ENCODE measurements around the gene TP53I11.

Gene TP53I11

DNA sequence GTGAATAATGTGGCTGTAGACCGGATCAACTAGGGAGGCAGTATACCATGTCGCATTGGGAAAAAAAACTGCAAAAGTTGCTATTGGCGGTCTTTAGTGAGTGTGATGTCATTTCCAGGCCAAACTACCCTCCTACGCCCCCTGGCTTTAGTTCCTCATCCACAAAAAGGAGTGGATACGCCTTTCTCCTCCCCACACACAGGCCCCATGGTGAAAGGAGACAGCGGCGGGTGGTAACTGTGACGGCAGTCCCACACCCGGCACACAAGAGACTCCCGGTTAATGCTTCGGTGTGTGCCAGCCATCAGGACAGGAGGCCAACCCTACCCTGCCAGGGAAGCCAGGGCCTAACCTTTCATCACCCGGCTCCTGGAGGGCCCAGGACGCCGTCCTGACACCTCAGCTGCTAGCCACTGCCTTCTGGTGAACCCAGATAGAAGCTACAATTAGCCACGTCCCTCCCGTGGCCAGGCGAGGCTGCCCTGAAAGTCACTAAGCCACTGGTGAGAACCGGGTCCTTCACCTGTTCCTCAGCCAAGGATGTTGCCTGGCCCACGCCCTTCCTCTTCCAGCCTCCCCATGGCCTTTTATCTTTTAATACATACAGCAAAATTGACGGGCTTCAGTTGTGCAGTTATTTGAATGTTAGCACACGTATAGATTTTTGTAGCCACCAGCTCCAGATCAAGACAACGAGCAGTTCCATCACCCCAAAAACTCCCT, 10.8 kb downstream of the TP53I11 start:
- no peak for DNase-seq (ENCODE audit: low read depth)

DNA sequence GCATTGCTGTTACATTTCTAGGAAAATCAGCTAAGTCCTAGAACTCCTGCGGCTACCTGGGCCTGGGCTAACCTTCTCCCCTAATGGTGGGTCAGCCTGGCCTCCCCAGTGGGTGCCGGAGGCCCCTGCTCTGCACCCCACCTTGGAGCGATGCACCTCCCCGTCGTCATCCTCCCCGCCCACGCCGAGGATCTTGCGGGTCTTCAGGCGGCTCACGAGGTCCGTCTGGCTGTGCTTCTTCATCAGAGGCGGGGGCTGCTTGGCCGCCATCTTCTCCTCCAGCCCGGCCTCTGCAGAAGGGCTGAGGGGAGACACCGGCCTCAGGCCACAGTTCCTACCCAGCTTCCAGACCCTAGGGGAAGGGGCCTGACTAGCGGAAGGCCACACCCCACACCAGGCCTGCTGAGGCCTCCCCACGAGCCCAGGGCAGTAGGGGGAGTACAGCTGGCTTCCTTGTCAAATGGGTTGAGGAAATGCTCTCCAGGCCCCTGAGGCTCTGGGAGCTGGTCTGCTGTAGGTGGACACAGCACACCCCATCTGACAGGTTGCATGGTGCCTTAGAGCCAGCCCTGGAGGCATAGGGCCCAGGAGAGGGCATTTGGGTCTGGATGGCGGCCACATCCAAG, 12.5 kb downstream of the TP53I11 start:
- DNase-seq (ENCODE audit: low read depth): no peak

DNA sequence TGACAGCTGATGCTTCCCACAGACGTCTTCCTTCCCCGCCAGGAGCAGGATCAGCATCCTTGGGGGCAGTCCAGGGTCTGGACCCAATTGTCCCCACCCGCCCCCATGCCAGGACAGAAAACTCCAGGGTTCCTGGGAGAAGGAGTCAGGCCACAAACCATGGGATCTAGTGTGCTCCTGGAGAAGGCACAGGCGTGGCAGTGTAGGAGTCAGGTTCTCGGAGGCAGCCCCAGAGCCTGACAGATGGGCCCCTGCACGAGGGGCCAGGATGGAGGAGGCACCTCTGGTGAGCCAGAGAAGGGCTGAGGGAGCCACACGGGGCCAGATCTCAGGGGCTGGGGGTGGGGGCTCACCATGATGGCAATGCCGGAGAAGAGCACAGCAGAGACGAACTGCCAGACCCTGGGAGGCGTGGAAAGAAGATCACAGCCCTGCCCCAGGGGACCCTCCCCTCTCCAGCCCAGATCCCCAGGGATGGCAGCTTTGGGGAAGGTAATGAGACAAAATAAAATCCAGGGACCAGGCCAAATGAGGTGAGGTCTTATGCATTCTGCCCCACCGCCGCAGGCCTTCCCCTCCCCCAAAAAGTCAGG, 13.6 kb downstream of the TP53I11 start:
- no peak for DNase-seq (ENCODE audit: low read depth)

DNA sequence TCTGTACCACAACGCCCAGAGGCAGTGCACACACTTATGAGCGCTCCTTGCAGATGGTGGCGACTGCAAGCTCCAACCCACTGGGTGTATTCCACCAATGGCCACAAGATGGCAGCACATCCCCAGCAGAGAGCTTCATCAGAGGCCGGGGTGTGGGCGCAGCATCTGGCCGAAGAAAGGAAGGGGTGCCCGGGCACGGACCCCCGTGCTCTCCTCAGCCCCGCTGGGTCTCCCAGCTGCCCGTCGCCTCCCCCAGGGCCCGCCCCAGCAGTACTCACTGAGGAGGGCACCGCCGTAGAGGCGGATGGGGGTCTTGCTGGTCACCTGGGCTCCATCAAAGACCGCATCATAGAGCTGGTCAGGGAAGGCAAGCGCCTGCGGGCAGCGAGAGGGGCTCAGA, 14.2 kb downstream of the TP53I11 start:
- DNase-seq (ENCODE audit: low read depth): peak; percentile 58

DNA sequence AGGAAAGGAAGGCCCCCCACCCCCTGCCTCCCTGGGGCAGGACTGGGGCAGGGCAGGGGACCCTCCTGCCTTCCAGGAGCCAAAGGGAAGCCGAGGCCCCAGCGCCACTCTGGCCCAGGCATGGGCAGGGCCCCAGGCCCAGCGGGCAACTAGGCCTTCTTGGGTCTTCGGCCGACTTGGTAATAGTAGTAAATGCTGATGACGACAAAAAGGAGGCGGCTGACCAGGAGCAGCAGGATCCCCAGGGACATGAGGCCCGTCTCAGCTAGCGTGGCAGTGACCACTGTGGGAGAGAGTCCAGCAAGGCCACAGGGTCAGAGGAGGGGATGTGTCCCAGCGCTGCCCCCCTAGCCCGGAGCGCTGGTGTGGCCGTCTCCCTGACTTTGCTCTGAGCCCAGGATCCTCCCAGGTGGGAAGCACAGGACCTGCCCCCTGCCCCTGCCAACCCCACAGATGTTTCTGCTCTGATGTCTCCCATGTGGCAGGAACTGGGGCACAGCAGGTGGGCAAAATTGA, 15.9 kb downstream of the TP53I11 start:
- DNase-seq (ENCODE audit: low read depth): no peak

DNA sequence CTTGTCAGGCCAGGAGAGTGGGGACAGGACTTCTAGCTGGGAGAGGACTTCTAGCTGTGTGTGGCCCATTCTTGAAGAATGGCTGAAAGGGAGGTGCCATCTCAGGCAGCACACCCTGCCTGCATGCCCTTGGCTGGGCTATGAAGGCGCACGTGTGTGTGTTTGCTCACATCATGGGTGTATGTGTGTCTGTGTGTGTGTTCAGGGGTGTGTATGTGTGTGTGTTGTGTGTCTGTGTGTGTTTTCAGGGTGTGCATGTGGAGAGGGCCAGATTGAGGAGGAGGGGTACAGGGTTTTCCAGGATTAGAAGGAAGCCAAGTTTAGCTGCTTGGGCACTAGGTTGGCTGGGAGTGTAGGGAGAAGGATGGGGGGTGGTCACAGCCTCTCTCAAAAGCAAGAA, 16.6 kb downstream of the TP53I11 start:
- DNase-seq (ENCODE audit: low read depth): no peak

DNA sequence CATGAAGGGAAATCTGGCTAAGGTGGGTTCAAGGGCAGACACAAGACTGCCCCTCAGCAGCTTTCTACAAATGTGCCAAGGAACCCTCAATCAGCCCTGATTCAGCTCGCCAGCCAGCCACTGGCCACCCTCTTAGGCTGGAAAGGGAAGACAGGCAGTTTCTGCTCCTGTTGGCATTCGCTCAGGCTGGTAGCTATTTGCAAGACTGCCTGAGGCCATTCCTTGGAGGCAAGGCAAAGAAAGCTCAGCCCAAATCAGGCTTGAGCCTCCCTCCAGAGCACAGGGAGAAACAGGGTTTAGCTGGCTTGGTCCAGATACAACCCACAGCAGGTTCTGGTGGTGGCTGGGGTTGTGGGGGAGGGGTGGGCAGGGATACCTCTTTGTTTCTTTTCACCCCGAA, 19.2 kb downstream of the TP53I11 start:
- DNase-seq (ENCODE audit: low read depth): no peak

DNA sequence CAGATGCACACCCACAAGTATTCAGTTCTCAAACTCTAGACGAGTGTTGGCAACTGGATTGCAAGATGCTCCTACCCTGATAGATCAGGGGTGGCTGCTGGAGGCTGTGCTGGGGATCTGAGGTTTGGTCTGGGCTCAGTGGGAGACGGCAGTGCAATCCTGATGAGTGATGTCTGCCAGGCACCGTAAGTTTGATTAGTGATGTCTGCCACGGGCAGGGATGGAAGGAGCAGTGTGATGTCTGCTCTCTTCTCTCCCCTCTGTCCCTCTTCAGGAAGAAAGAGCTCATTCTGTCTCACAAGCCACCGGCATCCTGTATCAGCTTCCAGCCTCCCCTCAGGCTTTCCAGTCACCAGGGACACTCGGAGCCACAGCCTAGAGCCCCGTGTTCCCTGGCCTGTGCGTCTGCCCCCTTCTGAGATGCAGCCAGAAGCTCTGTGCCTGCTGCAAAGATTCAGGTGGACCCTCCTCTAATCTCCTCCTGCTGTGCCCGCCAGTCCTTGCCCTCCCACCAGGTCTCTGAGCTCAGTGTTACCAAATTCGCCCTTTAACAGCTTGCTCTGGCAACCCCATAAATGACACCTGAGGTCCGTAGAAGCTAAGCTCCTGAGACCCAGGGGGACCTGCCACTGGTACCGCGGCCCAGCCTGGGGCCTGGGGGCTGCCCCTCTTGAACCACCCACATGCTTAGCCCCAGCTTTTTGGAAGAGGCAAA, 19.9 kb downstream of the TP53I11 start:
- DNase-seq (ENCODE audit: low read depth): no peak

DNA sequence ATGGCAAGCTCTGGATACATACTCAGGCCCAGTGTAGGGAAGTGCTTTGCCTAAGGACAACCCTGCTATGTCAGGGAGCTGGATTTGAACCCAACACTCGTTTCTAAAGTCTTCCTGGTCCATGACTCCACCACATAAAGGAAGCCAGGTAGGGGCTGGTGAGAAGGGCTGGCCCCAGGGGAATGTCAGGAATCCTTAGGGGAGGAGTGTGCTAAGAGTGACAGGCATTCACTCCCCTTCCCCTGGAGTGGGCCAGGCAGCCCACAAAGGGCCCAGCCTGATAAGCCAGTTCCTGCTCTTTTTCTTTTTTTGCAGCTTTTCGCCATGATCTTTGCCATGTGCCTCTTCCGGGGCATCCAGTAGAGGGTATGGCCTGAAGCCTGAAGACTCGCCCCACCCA, 21.9 kb downstream of the TP53I11 start:
- no peak for DNase-seq (ENCODE audit: low read depth)

DNA sequence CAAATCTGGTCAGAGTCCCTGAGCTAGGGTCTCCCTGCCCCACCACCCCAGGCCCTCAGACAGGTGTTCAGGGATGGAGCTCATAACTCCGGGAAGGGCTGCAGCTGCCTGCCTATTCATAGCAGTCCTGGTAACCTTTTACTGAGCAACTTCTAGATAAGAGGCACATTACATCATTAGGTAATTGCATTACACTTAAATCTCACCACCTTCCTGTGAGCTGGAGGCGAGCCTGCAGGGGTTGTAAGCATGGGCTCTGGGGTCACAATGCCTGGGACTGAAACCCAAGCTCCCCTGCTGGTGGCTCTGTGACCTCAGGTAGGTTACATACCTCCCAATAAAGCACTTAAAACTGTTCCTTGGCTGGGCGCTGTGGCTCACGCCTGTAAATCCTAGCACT, 22.5 kb downstream of the TP53I11 start:
- no peak for DNase-seq (ENCODE audit: low read depth)

DNA sequence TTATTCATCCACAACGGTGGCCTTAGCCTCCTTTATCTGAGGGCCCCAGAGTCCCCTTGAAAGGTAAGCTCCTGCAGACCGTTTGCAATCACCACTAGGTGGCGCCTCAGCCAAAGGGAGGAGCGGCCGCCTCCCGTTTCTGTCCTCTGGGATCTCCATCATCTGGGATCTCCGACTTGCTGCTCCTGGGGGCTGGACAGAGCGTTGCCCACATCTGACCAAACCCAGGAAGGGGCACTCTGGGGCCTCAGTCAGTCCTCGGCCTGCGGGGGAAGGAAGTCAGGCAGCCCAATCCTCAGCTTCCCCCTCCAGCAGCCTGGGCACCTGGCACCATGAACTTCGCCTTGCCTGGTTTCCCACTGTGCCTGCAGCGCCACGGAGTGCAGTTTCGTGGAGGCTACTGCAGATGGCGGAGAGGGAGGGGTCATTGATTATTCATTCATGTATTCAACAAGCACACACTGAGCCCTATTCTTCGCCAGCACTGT, 23.5 kb downstream of the TP53I11 start:
- peak; percentile 40 for DNase-seq (ENCODE audit: low read depth)

DNA sequence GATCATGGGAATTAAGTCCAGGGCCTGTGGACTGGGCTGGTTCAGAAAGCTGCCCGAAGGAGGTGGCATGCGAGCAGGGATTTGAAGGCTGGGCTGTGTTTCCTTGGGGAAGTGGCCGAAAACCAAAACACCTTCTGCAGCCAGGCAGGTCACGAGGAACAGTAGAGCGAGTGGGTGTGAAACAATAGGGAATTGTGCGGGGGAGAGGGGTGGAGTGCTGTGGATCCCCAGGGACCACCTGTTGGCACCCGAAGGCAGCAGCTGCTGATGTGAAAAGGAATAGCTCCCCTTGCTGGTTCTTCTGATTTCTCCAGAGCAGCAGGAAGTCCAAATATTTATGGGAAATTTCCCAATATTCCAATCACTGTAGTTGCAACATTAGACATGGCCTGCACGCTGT, 24.6 kb downstream of the TP53I11 start:
- no peak for DNase-seq (ENCODE audit: low read depth)

DNA sequence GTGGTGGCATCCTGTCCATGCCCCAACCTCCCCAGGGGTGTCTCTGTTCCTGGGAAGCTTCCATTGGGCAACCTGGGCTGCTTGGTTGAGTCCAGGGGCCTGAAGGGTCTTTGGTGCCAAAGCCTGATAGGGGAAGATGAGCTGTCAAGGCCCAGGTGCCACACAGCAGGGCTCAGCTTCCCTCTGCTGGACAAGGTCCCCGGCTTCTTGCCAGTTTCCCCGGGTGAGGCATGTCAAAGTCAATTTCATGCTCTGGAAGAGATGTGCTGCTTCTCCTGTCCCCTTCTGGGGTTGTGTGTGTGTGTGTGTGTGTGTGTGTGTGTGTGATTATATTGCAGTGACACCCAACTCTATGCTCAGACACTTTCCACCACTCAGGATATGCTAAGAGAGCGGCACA, 26.9 kb downstream of the TP53I11 start:
- DNase-seq (ENCODE audit: low read depth): no peak

DNA sequence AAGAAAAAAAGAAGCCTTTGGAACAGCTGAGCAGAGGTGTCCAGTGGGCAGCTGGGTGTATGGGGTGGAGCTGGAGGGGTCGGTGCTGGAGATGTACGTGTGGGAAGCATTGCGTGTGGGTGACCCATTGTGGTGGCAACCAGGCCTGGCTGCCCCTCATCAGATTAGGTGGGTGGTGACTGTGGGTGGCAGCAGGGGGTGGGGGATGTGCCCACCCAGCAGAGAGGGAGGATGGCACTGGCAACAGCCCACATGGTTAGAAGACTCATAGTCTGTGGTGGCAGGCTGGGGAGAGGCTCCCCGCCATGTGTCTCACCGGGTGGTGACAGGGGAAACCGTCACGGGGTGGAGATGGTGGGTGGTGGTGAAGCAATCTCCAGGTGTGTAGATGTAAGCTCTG, 27.6 kb downstream of the TP53I11 start:
- no peak for DNase-seq (ENCODE audit: low read depth)

DNA sequence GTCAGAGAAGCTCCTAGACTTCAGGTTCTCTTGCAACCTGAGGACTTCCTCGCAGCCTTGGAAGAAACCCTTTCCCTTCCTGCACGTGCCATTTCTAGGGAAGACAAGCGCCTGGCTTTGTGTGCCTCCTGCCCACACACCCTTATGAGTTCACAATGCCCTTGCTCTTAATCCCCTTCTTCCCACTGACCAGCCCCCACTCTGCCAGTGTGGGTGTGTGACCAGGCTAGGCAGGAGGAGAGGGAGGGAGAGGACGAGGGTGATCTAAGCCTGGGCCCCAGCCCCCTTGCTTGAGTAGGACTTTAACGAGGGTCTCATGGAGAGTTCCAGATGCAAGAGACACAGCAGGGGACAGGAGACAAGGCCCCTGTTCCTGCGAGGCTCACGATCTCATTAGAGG, 30.2 kb downstream of the TP53I11 start:
- DNase-seq (ENCODE audit: low read depth): no peak

DNA sequence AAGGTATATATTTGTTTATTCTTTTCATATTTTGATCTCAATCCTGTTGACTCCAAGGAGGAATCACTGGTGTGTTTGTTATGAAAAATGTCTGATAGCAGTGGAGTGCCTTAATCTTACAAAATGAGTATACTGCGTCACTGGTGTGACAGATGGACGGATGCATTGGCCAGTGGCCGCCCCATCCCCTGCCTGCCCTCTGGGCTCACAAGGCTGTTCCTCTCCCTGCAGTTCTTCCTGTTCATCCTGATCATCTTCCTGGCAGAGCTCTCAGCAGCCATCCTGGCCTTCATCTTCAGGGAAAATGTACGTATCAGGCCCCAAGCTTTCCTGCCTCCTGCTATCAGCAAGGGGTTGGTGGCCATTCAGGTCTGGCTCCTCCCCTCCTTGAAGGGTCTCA, 32.9 kb downstream of the TP53I11 start:
- no peak for DNase-seq (ENCODE audit: low read depth)

DNA sequence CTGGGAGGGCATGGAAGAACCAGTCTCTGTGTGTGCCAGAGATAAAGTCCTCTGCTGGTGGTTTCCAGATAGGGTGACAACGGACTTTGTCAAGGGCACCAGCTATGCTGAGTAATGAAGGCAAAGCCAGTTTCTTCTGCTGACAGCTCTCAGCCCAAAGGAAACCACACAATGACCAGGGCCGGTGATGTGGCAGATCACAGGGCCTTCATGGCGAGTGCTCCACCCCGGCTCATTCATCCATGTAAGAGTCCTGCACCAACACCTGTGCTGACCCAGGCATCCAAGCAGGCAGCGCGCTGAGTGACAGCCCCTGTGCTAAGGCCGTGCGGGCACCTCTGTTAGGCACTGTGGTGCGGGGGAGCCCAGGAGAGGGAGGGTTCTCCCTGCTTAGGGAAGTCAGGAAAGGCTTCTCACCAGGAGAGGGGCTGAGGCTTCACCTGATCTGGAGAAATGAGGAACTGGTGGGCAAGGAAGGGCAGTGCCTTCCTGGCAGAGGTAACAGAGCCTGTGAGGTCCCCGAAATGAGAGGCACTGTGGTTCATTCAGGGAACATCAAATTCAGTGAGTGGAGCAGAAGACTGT, 33.8 kb downstream of the TP53I11 start:
- DNase-seq (ENCODE audit: low read depth): no peak

DNA sequence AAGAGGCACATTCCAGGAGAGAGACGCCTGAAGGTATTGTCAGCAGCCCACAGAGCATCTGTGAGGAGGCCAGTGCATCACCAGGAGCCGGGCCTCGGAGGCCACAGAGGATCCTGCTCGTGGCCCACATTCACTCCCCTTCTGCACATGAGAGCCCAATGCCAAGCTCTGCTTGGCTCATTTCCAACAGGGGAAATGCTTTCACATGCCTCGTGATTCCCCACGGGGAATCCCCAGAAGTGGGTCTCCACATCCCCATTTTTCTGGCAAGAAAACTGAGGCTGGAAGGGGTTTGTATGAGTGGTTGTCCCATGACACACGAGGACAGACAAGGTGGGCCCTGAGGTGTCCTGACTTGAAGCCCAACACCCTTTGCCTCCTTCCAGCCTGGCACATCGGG, 34.4 kb downstream of the TP53I11 start:
- no peak for DNase-seq (ENCODE audit: low read depth)

DNA sequence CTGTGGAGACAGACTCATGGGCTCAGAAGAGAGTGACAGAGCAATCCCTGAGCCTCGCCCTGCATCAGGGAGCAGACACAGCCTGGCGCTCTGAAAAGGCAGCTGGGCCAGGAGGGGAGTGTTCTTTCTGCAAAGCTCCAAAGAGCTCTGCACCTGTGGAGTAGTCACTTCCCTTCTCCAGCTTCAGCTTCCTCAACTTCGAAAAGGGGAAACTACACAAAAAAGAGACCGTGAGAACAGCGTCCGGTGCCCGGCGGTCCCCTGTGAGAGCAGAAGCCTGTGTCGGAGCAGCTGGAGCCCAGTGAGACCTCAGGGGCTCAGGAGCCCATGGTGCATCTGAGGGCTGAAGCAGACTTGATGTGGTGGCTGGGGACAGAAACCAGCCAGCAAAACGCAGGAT, 35.1 kb downstream of the TP53I11 start:
- DNase-seq (ENCODE audit: low read depth): no peak

DNA sequence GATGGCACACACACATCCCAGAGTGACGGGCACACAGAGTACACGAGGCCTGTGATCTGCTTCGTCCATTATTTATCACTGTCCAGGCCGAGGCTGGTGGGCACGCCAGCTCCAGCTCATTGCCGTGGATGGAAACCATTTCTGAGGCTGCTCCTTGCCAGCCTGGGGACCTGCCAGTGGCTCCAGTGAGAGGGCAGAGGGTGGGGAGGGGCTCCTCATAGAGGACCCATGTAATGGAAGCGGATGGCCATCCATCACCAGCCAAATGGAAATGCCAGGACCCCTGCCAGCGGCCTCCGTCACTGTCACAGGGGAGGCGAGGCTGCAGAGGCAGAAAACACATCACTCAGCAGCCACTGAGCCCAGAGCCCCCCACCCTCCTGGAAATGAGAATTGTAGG, 35.7 kb downstream of the TP53I11 start:
- DNase-seq (ENCODE audit: low read depth): no peak

DNA sequence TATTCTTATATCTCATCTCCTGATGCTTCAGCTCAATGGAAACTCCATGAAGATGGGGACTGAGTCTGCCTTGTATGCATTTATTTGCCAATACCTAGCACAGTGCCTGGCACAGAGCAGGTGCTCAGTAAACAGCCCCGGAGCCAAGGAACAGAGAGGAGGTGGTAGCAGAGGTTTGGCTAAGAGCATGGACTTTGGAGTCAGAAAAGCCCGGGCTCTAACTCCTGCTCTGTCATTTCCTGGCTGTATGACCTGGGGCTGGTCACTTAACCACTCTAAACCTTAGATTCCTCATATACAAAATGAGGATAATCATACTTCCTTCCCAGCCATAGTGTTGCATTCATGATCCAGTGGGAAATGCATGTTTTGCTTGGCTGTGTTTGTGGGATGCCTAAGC, 36.6 kb downstream of the TP53I11 start:
- DNase-seq (ENCODE audit: low read depth): no peak

DNA sequence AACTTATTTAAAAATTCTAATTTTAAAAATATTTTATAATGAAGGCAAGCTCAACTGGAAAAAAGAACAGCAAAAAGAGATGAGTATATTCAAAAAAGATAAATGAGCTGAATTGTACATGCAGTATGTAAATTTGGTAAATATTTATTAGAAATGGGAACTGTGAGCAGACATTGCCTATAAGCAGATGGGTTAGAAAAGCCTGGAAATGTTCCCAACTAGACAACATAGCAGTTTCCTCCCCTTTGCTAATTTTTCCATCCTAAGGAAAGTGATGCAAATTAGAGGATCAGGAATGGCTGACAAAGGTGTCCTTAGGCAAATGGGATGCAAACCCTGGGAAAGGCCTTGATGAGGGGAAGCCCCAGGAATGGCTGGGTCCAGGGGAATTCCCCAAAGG, 37.2 kb downstream of the TP53I11 start:
- DNase-seq (ENCODE audit: low read depth): no peak
